HG02763 (cell line): ENCODE results near the gene TBC1D12.
A peak's percentile ranks its signal among the peaks of the same experiment; 100 is the strongest.
"Not testable (repeated sequence)": the region's sequence is repeated elsewhere in the genome, so short reads cannot be mapped to it uniquely, and the experiment has no call there.

Experiments
- ATAC-seq: cut with Tn5 transposase; IDR thresholded peaks from one replicate; pipeline ENCODE4 v1.9.1; 2021; ENCODE audit warnings: mild to moderate bottlenecking, moderate library complexity; ENCODE audit not compliant: unreplicated experiment

The TBC1D12 gene

DNA sequence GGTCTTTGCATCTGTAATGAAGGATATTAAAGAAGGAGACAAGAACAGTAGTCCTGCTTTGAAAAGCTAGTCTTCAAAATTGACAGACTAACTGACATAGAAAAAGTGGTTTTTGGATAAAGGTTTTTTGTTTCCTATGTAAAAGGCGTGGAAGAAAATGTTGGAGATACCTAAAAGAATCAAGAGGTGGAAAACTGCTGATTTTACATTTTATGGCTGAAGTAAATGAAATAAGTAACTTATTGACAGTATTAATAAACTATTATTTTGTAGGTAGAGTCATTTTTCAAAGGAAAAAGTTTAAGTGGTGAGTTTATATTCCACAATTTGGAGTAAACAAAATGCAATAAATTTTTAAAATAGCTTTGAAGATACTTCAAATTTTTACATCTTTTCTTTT lies 130.7 kb downstream of the TBC1D12 start:
- no peak for ATAC-seq

- not testable (repeated sequence) for ATAC-seq
These were observed 139.9 kb downstream of the TBC1D12 start for GRCh38 chr10:94542282-94542681.

- peak; percentile 81 for ATAC-seq
These were observed 143.2 kb downstream of the TBC1D12 start, which contains the start of gene HELLS for GRCh38 chr10:94545391-94546048. TSS of gene HELLS (plus strand) at chr10:94545788. CDS start at chr10:94545922, 134 bp downstream.

DNA sequence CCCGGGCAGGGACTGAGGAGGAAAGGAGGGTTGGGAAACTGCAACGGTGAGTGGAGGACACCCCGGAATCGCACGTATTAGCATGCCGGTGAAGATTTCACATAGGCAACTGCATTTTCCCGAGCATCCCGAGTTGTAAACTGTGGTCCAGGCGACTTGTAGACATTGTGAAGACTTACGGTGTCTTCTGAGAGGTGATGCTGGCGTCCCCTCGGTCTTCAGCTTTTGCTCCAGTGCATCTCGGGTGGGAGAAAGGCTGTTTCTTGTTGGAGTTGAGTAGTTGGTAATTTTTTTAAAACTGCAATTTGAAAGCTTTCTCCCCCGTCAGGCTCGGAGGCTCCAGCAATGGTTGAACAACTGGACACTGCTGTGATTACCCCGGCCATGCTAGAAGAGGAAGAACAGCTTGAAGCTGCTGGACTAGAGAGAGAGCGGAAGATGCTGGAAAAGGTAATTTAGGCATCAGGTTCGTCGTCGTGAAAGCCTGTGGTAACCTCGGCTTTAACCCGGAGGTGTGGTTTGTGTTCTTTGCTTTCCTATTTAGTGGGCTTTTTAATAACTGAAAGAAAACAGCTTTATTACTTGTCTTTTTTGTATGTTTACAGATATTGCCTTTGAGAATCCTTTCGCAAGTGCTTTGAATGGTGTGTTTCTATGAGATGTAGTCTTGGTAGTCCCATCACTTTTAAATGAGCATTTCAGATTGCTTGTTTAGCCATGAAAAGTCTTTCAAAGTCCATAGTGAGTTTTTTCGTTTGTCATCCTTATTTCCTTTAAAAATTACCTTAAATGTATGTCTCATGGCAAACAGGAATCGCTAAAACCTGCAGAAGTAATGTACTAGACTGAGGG lies 143.9 kb downstream of the TBC1D12 start:
- ATAC-seq: peak; percentile 21

GRCh38 chr10:94546901-94547185 lies 144.5 kb downstream of the TBC1D12 start:
- ATAC-seq: no peak

- ATAC-seq: no peak
These were observed 146.9 kb downstream of the TBC1D12 start for GRCh38 chr10:94549221-94549620.

DNA sequence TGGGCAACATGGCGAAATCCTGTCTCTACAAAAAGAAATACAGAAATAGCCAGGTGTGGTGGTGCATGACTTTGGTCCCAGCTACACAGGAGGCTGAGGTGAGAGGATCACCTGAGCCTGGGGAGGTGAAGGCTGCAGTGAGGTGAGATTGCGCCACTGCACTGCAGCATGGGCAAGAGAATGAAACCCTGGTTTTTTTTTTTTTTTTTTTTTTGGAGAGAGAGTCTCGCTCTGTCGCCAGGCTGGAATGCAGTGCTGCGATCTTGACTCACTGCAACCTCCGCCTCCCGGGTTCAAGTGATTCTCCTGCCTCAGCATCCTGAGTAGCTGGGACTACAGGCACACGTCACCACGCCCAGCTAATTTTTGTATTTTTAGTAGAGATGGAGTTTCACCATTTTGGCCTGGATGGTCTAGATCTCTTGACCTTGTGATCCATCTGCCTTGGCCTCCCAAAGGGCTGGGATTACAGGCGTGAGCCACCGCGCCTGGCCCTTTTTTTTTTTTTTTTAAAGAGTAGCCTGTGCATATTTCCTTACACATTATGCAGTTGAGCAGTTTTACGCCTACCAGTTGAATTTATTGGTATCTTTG lies 165.5 kb downstream of the TBC1D12 start:
- not testable (repeated sequence) for ATAC-seq

DNA sequence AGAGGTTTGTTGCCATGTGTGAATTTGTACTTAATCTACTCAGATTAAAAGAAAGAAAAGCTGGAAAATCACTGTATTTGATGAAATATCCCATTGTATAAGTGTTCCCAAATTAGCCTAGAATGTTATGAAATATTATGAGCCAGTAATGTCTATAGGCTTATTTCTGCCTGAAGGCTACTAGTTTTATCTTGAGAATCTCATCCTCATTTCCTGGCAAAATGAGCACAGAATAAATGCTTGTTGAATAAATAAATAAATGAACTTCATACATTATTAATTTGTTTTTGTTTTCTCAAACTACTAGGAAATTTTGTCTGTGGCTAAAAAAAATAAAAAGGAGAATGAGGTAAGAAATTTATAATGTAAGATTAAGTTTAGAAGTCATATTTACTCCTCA lies 168.7 kb downstream of the TBC1D12 start:
- ATAC-seq: no peak

DNA sequence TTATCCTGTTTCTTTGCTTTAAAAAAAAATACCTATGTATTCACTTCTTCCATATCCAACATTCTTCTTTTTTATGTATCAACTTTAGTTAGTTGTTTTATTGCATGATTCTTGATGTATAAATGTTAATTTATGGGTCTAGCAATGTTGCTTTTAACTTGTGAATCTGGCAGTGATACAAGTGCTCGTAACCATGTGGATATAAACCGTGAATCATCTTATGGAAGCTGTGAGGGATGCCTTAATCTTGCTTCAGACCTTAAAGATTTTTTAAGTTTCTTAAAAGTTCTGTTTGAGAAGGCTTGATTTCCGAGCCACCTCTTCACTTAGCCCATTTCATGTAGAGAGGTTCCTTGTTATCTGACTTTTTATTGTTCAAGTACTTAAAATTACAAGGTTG lies 169.2 kb downstream of the TBC1D12 start:
- ATAC-seq: no peak

DNA sequence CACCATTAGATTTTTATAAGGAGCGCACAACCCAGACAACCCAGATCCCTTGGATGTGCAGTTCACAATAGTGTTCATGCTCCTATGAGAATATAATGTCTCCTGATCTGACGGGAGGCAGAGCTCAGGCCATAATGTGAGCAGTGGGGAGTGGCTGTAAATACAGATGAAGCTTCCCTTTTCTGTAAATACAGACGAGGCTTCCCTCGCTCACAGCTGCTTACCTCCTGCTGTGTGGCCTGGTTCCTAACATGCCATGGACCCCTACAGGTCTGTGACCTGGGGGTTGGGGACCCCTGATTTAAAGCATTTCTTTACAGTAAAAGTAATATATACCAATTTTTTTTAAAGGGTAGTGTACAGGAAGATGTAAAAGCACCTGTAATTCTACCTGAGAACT lies 176.4 kb downstream of the TBC1D12 start:
- ATAC-seq: no peak

DNA sequence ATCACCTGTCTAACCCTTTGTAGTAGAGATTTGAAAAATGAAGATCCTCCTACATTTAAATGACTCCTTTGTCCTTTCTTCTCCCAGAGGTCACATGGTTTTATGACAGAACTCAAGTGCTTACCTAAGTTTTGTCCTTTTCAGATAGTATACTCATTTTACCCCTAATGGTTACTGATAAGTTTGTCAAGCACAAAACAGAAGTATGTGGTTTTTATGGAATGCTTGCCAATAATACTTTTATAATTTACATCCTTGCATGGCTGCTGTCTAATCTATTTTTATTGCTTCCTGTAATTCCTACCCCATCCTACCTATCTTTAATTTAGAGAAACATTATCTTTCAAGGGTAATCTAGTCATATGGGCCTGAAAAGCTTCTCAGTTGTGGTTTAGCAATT lies 180.8 kb downstream of the TBC1D12 start:
- ATAC-seq: no peak
